ENCODE results near the gene STK32B.

The STK32B gene

DNA sequence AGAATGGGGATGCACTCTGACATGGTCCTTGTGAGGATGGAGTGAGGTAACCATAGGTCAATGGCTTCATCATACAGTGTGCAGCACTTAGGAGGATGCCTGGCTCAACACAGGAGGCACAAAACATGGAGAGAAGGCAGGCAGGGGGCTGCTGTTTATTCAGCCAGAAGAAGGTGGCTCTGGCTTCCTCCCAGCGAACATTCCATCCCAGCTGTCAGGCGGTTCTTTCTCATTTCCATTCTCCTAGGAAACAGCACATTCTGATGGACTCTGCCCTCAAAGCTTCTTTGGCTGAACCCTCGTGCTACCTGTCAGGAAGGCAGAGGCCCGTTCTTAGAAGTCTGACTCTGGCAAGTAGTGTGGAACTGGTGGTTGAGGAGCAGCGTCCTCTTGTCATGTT is 18.6 kb downstream of the STK32B start:
- DNase-seq (ENCODE audit: low spot score): no peak

DNA sequence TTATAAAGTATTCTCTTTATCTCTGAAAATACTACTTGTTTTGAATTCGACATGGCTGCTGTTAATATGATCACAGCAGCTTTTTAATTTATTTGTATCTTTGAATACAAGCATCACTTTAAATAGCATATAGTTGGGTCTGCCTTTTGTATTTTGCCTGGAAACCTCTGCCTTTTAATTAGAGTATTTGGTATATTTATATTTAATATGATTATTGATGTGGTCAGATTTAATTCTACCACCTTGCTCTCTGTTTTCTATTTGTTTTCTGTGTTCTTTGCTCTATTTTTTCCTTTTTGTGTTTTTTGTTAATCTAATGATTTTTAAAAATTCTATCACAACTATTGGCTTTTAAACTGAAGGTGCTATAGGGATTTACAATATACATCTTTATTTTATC is 21.7 kb downstream of the STK32B start:
- DNase-seq (ENCODE audit: low spot score): no peak

DNA sequence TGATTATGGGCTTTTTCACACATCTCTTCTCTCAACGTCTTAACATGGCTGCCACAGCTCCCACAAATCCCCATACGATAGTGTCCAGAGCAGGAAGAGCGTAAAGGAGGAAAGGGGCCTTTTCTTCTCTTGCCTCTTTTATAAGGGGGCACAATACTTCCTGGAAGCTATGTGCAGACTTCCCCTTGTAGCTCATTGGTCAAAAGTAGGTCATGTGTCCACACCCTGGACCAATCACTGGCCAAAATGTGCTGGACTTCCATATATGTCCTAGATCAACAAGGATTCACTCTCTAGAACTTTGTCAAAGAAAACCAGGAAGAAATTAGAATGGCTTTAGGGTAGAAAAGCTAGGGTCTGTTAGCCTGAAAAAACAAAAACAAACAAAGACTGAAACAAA is 26.7 kb downstream of the STK32B start:
- DNase-seq (ENCODE audit: low spot score): no peak

DNA sequence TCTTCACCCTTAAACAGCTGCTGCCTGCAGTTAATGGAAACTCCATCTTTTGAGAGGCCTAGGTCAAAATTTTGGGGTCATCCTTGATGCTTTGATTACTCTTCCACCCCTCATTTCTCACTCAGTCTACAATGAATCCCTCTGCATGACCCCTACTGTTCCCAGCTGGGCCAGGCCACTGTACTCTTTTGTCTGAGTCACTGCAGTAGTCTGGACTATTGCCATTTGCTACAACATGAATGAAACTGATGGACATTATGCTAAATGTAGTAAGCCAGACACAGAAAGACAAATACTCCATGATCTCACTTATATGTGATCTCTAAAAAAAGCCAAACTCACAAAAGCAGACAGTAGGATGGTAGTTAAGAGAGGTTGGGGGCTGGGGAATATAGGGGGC is 28.3 kb downstream of the STK32B start:
- DNase-seq (ENCODE audit: low spot score): no peak

DNA sequence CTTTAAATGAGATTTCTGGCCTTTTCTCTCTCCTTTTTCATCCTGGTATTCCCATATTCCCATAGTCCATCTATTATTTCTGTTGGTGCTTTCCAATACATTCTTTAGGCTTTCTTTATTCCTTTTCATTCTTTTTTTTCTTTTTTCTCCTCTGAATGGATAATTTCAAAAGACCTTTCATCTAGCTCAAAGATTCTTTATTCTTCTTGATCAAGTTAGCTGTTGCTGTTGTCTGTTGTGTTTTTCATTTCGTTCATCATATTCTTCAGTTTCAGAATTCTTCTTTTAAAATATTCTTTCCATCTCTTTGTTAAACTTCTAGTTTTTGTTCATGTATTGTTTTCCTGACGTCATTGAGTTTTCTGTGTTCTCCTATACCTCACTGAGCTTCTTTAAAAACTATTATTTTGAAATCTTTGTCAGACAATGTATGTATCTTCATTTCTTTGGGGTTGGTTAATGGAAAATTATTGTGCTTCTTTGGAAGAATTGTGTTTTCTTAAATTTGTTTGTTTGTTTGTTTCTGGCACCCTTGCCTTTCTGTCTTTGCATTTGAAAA is 30.2 kb downstream of the STK32B start:
- no peak for DNase-seq (ENCODE audit: low spot score)

DNA sequence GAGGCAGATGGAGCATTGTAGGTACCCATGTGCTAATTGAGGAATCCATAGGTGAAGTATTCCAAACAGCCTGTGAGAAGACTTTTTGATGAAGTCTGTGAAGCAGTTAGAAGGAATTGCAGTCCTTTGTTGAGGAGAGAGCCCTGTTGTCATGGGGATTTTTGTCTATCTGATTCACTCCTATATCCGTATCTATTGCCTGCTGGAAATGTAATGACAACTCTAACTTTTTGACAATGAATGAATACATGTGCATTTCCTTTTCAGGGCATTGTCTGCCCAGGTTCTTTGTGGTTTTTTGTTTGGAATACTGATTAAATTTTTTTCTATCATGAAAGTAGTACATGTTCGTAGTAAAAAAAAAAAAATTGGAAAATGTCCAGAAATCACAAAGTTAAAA is 31.1 kb downstream of the STK32B start:
- no peak for DNase-seq (ENCODE audit: low spot score)

DNA sequence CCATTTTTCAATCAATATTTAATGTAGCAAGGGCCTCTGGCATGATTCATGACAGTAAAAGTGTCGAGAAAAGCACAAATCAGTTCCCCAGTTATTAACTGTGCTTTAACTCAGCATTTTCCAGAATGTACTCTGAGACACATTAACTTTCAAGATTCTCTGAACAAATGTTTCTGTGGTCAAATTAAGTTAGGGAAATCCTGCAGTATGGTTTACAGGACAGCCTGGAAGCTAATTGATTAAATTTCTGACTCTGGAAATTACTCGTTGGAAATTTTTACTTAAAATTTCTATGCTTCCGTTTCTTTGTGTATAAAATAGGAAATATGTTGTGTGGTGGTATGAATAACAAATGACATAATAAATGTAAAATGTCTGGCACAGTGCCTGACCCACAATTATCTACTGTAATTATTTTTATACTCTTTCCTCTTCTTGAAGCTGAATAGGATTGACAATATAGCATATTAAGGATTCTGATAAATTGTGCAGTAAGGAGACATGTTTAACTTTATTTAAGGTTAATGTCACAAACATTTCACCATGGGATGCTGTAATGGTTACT is 33.7 kb downstream of the STK32B start:
- no peak for DNase-seq (ENCODE audit: low spot score)

DNA sequence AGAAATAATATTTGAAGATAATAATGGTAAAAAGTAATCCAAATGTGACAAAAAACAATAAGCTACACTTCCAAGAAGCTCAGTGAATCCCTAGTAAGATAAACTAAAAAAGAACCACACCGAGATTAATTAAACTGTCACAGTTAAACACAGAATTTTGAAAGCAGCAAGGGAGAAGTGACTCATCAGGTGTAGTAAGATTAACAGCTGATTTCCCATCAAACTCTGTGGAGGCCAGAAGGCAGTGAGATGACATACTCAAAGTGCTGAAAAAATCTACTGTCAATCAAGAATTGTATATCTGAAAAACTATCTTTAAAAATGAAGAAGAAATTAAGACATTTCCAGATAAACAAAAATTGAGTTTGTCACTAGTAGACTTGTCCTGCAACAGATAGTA is 35.3 kb downstream of the STK32B start:
- DNase-seq (ENCODE audit: low spot score): no peak

DNA sequence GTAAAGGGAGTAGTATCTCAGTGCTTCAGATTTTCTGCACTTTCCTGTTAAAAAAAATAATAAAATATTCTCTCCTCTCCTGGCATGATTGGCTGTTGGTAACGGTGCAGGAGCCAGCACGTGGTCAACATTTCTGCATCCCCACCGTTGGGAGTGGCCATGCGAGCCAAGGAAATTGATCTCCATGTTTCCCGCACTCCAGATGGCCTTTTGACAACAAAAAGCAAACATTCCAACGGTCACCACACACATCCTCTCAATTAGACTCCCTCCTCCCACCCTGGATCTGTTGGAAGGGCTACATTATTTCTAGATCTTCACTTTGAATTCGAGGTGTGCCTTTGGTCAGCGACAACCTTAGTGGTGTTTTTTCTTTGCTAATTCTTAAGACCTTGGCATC is 45.0 kb downstream of the STK32B start:
- DNase-seq (ENCODE audit: low spot score): no peak

DNA sequence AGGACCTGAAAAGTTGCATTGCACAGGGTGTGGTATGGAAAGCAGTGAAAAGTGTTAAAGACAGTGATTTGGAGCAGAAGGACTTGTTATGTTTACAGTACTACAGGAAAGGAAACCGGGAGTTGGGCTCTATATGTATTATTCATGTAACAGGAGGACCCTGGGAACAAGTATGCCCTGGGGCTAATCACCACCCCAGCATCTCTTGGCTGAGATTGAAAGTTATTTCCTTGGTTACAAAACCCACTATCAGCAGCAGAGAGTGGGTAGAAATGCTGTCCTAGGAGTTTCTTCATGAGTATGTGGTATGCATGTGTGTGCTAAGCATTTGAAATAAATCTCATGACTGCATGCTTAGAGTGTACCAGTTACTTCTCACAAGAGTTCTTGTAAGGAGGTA is 46.9 kb downstream of the STK32B start:
- DNase-seq (ENCODE audit: low spot score): no peak

DNA sequence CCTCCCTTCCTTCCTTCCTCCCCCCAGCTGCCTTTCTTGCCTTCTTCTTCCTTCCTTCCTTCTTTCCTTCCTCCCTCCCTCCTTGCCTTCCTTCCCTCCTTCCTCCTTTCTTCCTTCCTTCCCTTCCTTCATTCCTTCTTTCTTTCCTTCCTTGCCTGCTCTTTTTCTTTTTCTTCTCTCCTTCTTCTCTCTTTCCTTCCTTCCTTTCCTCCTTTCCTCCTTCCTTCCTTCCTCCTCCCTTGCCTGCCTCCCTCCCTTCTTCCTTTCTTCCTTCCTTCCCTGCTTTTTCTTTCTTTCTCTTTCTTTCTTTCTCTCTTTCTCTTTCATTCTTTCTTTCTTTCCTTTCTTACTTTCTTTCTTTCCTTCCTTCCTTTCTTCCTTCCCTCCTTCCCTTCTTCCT is 49.1 kb downstream of the STK32B start:
- DNase-seq (ENCODE audit: low spot score): no peak

DNA sequence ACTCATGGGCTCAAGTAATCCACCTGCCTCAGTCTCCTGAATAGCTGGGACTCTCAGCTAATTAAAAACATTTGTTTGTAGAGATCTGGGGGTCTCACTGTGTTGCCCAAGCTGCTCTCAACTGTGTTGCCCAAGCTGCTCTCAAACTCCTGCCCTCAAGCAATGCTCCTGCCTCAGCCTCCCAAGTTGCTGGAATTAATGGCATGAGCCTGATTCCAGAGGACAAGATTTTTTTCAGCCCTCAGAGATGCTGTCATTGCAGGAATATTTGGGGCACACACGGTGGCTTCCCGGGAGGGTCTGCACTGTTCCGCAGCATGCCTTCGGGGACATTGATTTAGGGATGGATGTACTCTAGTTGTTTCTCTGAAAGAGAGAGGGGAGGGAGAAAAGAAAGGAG is 49.7 kb downstream of the STK32B start:
- no peak for DNase-seq (ENCODE audit: low spot score)

DNA sequence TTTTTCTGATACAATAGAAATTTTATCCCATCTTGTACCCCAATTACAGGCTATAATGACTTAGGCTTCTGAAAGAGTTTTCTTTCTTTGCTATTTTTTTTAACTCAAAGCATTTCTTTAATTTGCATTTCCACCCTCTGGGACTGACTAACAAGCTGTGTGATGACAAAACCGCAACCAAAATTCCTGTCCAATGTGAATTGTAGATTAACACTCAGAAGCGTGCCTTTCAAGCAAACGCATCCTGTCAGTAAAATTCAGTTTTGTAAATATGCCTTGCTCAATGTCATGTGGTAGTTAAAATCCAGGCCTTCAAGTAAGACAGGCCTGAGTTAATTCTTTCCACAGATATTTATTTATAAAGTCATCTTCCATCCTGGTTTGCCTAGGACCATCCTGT is 50.3 kb downstream of the STK32B start:
- DNase-seq (ENCODE audit: low spot score): no peak

DNA sequence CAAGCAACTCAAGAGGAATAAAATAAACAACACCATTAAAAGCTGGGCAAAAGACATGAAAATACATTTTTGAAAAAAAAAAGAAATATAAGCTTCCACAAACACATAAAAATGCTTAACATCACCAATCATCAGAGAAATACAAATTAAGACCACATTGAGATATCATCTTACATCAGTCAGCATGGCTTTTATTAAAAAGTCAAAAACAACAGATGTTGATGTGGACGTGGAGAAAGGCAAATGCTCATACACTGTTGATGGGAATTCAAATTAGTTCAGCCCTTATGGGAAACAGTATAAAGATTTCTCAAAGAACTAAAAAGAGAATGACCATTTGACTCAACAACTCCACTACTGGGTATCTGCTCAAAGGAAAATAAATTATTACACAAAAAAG is 59.6 kb downstream of the STK32B start:
- no peak for DNase-seq (ENCODE audit: low spot score)

DNA sequence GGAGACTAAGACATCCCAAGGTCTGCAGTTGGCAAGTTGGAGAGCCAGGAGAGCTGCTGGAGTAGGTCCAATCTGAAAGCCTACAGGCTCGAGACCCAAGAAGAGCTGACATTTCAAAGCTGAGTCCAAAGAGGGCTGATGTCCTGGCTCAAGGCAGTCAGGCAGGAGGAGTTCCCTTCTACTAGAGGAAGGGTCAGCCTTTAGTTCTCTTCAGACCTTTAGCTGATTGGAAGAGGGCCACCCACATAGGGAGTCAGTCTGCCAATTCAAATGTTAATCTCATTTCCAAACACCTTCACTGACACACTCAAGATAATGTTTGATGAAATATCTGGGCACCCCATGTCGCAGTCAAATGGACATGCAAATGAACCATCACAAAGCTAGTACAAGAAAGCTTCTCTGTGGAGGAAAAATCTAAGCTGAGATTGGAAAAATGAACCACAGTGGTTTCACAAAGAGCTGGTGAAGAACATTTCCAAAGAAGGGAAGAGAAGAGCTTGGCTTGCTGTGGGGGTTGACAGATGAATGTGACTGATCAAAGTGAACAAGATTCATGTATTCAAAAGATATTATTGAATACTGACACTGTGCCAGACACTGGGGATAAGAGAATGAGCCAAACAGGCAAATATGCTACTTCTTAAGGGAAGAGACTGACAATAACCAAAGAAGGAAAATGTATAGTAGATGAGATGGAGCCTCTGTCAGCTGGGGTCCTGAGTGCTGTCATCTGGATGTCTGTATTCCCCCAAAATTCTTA is 61.2 kb downstream of the STK32B start:
- no peak for DNase-seq (ENCODE audit: low spot score)

DNA sequence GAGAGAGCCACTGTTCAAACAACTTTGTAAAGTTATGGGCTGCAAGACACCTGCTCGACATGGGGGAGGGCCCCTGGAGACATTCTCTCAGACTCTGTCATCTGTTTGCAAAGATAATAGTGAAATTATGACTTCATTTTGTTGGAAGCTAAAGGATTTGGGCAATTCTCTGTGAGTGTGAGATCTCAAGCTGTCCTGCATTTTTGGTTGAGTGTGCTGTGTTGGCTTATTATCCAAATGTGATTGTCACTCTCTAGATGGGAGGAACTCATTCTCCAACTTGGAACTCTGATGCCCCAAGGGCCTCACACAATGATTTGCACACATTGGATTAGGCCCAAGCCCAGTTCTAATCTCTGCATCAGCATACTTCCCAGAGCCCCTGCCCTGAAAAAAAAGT is 63.7 kb downstream of the STK32B start:
- DNase-seq (ENCODE audit: low spot score): no peak

DNA sequence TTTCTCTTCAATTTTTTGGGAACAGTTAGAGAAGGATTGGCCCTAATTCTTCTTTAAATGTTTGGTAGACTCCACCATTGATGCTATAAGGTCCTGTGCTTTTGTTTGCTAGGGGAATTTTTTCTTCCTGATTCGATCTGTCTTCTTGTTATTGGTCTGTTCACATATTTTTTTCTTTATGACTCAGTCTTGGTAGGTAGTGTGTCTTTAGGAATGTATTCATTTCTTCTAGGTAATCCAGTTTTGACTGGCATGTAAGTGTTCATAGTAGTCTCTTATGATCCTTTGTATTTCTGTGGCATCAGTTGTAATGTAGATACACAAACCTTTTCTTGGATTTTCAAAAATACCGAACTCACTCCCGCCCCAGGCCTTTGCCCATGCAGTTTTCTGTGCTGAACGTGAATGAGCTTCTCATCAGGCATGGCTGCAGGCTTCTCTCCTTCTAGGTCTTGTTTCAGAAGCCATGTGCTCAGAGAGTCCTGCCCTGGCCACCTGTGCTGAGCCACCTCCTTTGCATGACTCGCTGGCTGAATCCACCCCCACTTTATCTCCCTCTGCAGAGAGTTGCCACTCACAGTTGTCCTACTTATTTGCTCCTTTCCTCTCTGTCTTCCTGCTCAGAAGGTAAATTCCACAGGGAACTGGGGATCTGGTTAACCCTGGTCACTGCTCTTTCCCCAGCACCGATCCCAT is 67.0 kb downstream of the STK32B start:
- DNase-seq (ENCODE audit: low spot score): no peak

DNA sequence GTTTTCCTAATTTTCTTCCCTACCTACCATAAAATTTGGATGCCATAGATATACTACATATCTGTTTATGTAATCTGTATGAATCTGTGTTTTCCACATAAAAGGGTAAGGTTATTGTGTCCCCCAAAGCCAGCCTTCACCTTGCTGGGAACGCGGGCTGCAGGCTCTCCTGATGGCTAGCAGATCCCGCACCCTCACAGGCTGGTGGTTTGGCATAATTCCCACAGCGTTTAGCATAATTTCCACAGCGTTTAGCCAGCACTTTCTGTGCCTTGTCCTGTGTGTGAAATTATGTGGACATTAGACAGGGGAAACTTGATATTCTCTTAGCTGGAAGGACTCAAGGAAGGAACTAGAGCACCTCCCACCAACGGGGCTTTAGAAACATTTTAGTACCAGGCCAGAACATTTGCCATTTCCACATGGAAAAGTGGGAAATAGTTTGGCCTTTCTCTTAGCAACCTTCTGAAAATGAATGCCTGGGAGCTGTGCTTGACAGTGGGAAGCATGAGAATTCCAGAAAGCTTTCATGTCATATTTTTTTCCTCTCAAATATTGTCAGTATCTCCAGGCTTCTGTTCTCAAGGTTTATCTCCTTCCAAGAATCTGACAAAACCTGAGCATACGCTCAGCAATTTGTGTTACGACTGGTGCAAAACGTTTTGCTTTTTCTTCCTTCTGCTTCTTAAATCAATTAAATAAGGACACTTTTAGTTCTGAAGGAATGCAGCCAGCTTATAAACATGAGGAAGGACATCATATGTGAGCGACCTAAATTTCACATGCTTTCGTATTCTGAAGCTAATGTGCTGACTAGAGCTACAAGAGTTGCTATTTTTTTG is 67.9 kb downstream of the STK32B start:
- DNase-seq (ENCODE audit: low spot score): no peak

DNA sequence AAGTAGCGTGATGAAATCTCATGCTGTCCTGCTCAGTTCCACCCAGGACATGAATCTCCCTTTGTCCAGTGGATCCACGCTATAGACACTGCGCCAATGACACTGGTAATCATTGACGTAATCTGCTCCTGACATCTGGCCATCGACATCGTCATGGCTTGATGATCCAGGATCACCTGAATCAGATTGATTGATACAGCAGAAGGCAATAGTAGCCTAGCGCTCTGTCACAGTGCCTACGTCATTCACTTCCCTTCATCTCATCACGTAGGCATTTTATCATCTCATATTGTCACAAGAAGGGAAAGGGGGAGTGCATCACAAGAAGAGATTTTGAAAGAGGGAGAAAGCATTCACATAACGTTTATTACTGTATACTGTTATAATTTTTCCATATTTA is 68.8 kb downstream of the STK32B start:
- no peak for DNase-seq (ENCODE audit: low spot score)

DNA sequence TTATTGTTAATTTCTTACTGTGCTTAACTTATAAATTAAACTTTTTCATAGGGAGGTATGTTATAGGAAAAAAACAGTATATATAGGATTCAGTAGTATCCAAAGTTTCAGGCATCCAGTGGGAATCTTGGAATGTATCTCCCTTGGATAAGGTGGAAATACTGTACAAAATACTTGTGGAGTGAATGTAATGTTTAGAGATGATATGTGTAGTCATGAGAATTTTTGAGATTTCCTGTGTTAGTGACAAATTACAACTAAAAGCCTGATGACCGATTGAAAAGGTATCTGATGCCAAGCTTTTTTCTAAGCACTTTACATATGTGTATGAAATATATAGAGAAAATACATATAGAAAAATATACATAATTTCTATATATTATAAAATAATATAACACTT is 69.2 kb downstream of the STK32B start:
- DNase-seq (ENCODE audit: low spot score): no peak

DNA sequence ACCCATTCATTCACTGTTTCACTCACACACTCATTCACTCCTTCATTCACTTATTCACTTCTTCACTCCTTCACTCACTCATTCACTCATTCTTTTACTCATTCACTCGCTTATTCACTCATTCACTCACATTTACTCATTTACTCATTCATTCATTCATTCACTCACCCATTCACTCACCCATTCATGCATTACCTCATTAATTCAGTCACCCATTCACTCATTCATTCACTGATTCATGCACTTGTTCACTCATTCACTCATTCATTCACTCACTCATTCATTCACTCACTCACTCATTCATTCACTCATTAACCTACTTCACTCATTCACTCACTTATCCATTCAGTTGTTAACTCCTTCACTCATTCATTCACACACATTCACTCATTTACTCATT is 70.8 kb downstream of the STK32B start:
- no peak for DNase-seq (ENCODE audit: low spot score)

DNA sequence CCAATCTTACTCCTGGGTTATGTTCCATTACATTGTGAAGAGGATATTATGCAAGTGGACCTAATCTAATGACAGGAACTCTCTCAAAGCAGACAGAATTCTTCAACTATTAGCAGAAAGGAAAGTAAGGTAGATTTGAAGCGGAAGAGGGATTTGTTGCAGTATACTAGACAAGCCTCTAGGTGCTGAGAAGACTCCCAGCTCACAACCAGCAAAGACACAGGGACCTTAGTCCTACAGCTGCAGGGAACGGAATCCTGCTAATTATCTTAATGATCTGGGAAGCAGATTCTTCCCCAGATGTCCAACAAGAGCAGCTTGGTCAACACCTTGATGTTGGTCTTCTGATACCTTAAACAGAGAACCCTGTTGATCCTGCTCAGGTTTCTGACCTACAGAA is 73.6 kb downstream of the STK32B start:
- no peak for DNase-seq (ENCODE audit: low spot score)

Measured in germinal center (tissue), 1 donor.